Measurements from ENCODE around the gene SALL4.
A peak's percentile ranks its signal among the peaks of the same experiment; 100 is the strongest.
"Not testable (repeated sequence)": the region's sequence is repeated elsewhere in the genome, so short reads cannot be mapped to it uniquely, and the experiment has no call there.

The SALL4 gene

DNA sequence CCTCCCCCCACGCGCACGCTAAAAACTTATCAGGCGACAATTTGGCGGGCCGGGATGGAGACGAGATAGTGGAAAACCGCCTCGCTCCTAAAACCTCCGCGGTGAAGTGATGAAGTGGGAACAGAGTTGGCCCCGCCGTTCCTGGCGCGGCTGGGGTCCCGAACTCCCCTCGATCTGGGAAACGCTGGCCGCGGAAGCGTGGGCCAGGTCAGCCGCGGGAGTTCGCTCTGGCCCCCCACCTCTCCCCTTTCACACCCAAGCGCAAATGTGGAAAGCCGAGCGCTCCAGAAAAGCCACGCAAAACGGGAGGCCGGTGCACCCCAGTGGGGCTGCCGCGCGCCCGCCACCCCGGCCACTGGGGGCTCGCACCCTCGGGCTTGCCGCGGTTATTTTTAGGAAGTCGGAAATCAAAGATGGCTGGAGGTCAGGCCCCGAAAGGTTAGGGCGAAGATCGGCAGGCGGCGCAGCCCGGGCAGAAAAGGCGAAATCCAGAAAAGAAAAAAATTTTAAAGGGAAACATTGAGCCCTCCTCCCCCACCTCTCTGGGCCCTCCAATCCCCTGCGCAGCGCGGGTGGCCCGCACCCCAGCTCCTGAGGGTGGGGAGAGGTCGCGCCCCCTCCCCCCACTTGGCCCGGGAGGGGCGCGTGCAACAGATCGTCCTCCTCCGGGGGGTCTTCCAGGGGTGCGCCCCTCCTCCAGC is 1.0 kb downstream of the SALL4 start:
- no peak for DNase-seq

DNA sequence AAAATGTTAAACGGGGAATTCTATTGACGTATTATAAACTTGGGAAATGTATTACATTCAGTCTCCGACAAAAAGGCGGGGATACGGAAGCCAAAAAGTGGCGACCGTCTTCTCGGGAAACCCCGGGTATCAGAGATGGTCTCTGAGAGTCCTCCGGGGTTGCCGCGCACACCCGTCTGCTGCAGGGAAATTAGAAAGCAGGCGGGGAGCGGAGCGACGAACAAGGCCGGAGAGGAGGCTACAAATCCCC is 1.5 kb downstream of the SALL4 start:
- peak; percentile 7 for DNase-seq

GRCh38 chr20:51800060-51800871 is 2.1 kb downstream of the SALL4 start:
- DNase-seq = peak; percentile 69

DNA sequence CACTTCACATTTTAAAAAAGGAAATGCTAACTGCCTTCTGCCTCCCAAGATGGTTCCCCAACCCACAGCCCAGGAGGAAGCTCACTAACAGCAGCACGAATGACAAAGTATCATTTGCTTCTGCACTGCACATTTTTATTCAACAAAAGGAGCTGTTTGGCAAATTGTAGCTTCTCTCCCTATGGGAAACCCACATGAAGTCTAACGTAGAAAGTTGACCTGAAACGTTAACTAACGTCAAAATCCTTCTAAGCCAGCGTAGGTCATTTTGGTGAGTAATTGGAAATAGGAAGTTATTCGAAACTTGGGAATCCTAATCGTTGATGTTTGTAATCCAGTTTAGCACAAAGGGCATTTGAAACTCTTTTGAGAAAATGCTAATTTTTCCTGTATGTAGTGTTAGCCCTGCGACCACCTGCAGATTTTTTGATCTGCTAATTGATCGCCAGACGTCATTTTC is 2.9 kb downstream of the SALL4 start:
- DNase-seq = no peak

DNA sequence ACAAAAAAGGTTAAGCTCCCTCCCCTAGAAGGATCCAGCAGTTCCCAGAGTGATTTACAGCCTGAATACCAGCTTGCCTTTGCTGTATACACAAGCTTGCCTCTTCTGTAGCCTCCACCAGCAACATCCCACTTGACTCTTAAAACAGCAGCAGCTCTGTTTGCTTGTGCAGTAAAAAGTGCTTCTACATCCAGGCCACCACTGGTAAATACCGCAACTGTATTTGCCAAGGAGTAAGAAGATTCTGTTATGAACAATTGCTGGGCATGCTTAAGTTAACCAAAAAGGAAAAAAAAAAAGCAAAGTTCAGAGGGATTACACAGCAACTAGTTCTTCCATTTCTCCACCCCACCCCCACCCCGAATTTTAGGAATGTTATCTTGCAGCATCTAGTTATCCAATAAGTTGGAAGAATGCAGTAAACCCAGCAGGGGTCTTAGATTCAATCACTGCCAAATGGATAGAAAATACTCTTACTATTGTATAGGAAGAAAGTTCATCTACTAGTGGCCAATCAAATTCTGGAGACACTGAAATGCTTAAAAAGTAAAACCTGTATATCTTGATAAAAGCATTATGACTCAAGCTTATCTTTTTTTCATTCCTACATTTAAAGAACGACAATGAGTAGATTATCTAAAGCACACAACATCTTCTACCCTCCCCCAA is 4.8 kb downstream of the SALL4 start:
- peak; percentile 32 for DNase-seq

- DNase-seq = no peak
These were observed 6.0 kb downstream of the SALL4 start for GRCh38 chr20:51796340-51796739.

DNA sequence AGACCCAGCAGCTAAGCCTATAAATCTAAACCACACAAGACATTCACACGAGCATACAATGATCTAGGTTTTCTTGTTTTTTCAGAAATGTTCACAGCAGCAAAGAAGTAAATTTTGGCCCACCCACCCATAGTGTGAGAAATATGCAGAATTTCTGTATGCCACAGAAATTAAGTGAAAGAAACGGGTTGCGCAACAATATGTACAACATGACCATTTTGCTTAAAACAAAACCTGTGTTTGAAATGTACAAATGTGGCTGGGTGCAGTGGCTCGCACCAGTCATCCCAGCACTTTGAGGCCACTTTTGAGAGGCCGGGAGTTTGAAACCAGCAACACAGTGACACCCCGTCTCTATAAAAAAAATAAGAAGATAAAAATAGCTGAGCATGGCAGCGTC is 9.4 kb downstream of the SALL4 start:
- no peak for DNase-seq

GRCh38 chr20:51791626-51792025 is 10.7 kb downstream of the SALL4 start:
- no peak for DNase-seq

GRCh38 chr20:51790256-51790655 is 12.1 kb downstream of the SALL4 start:
- DNase-seq = no peak

- DNase-seq = no peak
These were observed 12.9 kb downstream of the SALL4 start for GRCh38 chr20:51789434-51789833.

DNA sequence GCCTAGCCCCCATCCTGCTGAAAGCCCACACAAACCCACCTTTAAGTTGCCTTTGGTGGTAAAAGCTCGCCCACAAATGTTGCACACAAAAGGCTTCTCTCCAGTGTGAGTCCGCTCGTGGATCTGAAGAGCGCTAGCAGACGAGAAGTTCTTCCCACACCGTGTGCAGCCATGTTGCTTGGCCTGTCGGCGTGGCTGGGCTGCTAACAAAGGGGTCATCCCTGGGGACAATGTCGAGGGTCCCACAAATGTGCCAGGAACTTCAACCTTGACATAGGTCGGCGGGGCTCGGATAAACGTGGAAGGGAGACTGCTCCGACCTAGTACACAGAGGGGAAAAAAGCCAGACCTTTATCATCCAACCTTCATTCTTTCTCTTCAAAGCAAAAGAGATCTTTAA is 13.5 kb downstream of the SALL4 start:
- no peak for DNase-seq

- DNase-seq = no peak
These were observed 18.0 kb downstream of the SALL4 start for GRCh38 chr20:51784299-51784698.

DNA sequence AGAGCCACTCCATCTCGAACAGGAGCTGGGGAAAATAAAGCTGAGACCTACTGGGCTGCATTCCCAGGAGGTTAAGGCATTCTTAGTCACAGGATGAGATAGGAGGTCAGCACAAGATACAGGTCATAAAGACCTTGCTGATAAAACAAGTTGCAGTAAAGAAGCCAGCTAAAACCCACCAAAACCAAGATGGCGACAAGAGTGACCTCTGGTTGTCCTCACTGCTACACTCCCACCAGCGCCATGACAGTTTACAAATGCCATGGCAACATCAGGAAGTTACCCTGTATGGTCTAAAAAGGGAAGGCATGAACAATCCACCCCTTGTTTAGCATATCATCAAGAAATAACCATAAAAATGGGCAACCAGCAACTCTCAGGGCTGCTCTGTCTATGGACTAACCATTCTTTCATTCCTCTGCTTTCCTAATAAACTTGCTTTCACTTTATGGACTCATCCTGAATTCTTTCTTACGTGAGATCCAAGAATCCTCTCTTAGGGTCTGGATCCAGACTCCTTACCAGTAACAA is 24.0 kb downstream of the SALL4 start:
- DNase-seq = not testable (repeated sequence)

DNA sequence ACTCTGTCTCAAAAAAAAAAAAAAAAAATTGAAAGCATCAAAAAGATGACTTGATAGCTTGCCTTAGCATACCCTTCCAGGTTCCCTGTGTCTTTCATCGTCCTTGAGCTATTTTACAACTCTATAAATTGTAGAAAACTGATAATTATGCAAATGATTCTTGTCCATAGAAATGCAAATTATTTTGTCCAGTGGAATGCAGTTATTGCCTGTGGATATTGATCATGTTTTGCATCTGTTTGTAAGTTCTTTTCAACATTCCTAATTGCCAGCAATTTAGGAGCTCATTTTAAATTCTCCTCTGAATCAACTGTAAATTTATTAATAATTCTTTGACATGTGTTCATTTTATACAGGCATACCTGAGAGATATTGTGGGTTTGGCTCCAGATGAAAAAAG is 27.1 kb downstream of the SALL4 start:
- DNase-seq = no peak

GRCh38 chr20:51772236-51772635 is 30.1 kb downstream of the SALL4 start:
- DNase-seq = no peak

DNA sequence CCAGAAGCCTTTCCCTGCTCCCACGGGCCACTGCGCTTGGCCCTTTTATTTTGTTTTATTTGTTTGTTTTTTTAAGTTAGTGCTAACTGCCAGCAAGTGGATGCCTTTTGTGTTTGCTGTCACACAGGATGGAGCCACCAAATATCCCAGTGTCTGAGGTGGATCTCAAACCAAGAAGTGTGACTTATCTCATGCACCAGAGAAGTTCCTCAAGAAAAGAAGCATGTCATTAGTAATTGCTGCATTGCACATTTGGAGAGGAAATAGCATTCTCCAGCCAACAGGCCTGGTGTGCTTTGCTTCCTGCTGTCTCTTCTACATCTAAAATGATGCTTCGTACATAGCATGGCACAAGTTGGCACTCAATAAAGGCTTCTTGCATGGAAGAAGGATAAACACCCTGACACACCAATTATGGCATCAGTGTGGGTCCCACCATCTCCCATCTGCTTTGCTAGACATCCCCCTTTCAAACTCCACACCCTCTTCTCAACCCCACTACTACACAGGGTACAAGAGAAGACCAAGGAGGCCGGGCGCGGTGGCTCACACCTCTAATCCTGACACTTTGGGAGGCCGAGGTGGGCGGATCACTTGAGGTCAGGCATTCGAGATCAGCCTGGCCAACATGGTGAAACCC is 32.2 kb downstream of the SALL4 start:
- DNase-seq = no peak

DNA sequence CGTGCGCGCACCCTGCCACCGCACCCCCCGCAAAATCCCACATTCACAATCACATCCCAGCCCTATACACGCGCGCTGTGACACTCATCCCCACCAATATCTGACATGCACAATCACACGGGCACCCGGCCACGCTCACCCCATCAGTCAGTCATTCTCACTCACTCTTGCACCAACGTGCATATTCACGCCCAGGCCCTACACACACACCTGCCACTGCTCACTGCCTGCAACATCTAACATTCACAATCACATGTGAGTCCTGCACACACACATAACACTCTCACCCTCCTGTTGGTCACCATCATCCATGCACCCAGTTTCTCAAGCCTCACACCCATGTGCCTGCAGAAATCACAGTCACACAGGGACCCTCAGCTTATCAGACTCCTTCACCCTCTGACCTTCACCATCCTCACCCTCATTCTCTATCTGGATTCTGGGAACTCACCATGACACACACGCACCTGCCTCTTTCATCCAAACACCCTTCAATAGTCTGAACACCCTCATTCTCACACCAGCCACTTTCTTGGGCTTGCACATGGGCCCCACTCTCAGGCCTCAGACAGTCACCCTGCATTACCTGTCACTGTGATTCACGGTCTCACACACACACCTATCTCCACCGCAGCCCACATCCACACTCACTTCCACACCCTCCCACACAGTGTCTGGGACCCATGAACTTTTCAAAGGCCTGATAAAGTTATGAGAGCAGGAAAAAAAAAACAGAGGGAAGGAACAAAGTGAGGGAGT is 33.4 kb downstream of the SALL4 start:
- DNase-seq = no peak

- no peak for DNase-seq
These were observed 34.2 kb downstream of the SALL4 start, which contains the start of gene ATP9A for GRCh38 chr20:51767867-51768758. TSS of gene ATP9A (minus strand) at chr20:51768390. CDS start at chr20:51768369, 21 bp downstream.

GRCh38 chr20:51766994-51767866 is 35.1 kb downstream of the SALL4 start:
- DNase-seq = peak; percentile 94

- not testable (repeated sequence) for DNase-seq
These were observed 36.9 kb downstream of the SALL4 start for GRCh38 chr20:51765381-51765780.

Measured in NCI-H510A (cell line).